Hepatic stellate cell (primary cell): ENCODE measurements around the gene CYBA.
"Not testable (repeated sequence)": the region's sequence is repeated elsewhere in the genome, so short reads cannot be mapped to it uniquely, and the experiment has no call there.

Source experiments
- DNase-seq: peaks from one replicate; pipeline ENCODE4 v3.0.0; 2011; ENCODE audit warnings: low spot score

The CYBA gene

GRCh38 chr16:88613293-88613692, 37.6 kb downstream of the CYBA start:
- DNase-seq = no peak

GRCh38 chr16:88610909-88611812, 39.7 kb downstream of the CYBA start:
- DNase-seq = no peak

GRCh38 chr16:88610080-88610479, 40.8 kb downstream of the CYBA start:
- no peak for DNase-seq

- DNase-seq = not testable (repeated sequence)
Observed at GRCh38 chr16:88609426-88609825, 41.4 kb downstream of the CYBA start.

GRCh38 chr16:88608076-88608475, 42.8 kb downstream of the CYBA start:
- DNase-seq = no peak

GRCh38 chr16:88606148-88606757, 44.6 kb downstream of the CYBA start:
- no peak for DNase-seq

- DNase-seq = no peak
Observed at GRCh38 chr16:88605186-88606147, 45.4 kb downstream of the CYBA start.

GRCh38 chr16:88602091-88602490, 48.8 kb downstream of the CYBA start:
- DNase-seq = no peak

GRCh38 chr16:88601313-88602036, 49.4 kb downstream of the CYBA start:
- DNase-seq = no peak

- DNase-seq = no peak
Observed at GRCh38 chr16:88600539-88600896, 50.3 kb downstream of the CYBA start.

GRCh38 chr16:88599825-88600538, 50.9 kb downstream of the CYBA start:
- DNase-seq = no peak

- DNase-seq = no peak
Observed at GRCh38 chr16:88599092-88599733, 51.6 kb downstream of the CYBA start.

GRCh38 chr16:88597856-88598491, 52.9 kb downstream of the CYBA start:
- DNase-seq = no peak

GRCh38 chr16:88596483-88596882, 54.4 kb downstream of the CYBA start:
- no peak for DNase-seq

GRCh38 chr16:88595921-88596320, 54.9 kb downstream of the CYBA start:
- DNase-seq = no peak

- no peak for DNase-seq
Observed at GRCh38 chr16:88595101-88595500, 55.8 kb downstream of the CYBA start.

GRCh38 chr16:88593910-88594309, 56.9 kb downstream of the CYBA start:
- DNase-seq = no peak

- no peak for DNase-seq
Observed at GRCh38 chr16:88593489-88593888, 57.4 kb downstream of the CYBA start.
